MM.1S (cell line): ENCODE measurements around the gene NSUN6.

Experiments
- CTCF ChIP-seq: fragments of 300-600 bp; sonication (generic); IDR thresholded peaks from 2 replicates; pipeline ENCODE4 v1.5.1; 2016; ENCODE audit warnings: antibody characterized with exemption, low read length, mixed read lengths
- EZH2 ChIP-seq: fragments of 300-600 bp; sonication (generic); optimal IDR thresholded peaks from 2 replicates; pipeline ENCODE3; 2017; ENCODE audit warnings: low read depth, mild to moderate bottlenecking, antibody characterized with exemption, low read length, mixed read lengths
- EZH2phosphoT487 ChIP-seq: fragments of 300-600 bp; sonication (generic); IDR thresholded peaks from 2 replicates; pipeline ENCODE4 v1.6.1; 2018; ENCODE audit warnings: antibody characterized with exemption, low read length

GRCh38 chr10:18498998-18499397, 152.4 kb downstream of the NSUN6 start:
- TF ChIP-seq CTCF (no peak), EZH2 (no peak), EZH2phosphoT487 (no peak)
